Activated naive CD4-positive, alpha-beta T cell treated with Interleukin-2 at 50 U/mL for 16 hours (primary cell): ENCODE data around the gene RUSC2.
"Not testable (repeated sequence)": the region's sequence is repeated elsewhere in the genome, so short reads cannot be mapped to it uniquely, and the experiment has no call there.

ENCODE experiments used
- DNase-seq: peaks from one replicate; pipeline ENCODE4 v3.0.0-alpha.2; 2020

RUSC2 gene

GRCh38 chr9:35526087-35526801, 36.3 kb downstream of the RUSC2 start:
- no peak for DNase-seq

GRCh38 chr9:35529161-35529823, 39.4 kb downstream of the RUSC2 start:
- DNase-seq, result no peak

GRCh38 chr9:35533398-35533797, 43.5 kb downstream of the RUSC2 start:
- DNase-seq, result no peak

GRCh38 chr9:35534921-35535320, 45.0 kb downstream of the RUSC2 start:
- not testable (repeated sequence) for DNase-seq

- no peak for DNase-seq
Measured at GRCh38 chr9:35537913-35538312, 48.0 kb downstream of the RUSC2 start.

- DNase-seq, result no peak
Measured at GRCh38 chr9:35538361-35539234, 48.7 kb downstream of the RUSC2 start.
